Activated CD4-positive, alpha-beta T cell treated with anti-CD3 and anti-CD28 coated beads, Interleukin-2, amount 10 ng/mL, durations not matched to agents 7 days and 5 days (primary cell): ENCODE results near the gene RNF181. TPM values are rescaled to one million over a fixed set of nuclear protein-coding genes. Genes with fewer than 3 reads are reported as not detected.
"Not testable (repeated sequence)": the region's sequence is repeated elsewhere in the genome, so short reads cannot be mapped to it uniquely, and the experiment has no call there.

ENCODE experiments used
- CTCF ChIA-PET: fragments of 350-600 bp; sonication (Branson Sonifier 250); formaldehyde crosslinking; loops from one replicate; lab custom pipeline; 2021; ENCODE audit warnings: antibody characterized with exemption; lab: Charles Lee
- POLR2A ChIA-PET: fragments of 350-600 bp; sonication (Branson Sonifier 250); formaldehyde crosslinking; loops from one replicate; lab custom pipeline; 2021; ENCODE audit warnings: antibody characterized with exemption; lab: Charles Lee
- DNase-seq: peaks from one replicate; pipeline ENCODE4 v3.0.0-alpha.2; 2020
- H3K27ac Mint-ChIP-seq: one replicate; pipeline ENCODE4 v1.8.0; 2021; ENCODE audit warnings: mild to moderate bottlenecking, moderate library complexity, mixed read lengths
- H3K27me3 Mint-ChIP-seq: one replicate; pipeline ENCODE4 v1.8.0; 2021; ENCODE audit warnings: mixed read lengths
- H3K36me3 Mint-ChIP-seq: one replicate; pipeline ENCODE4 v1.8.0; 2021; ENCODE audit warnings: low read depth, mixed read lengths
- H3K4me1 Mint-ChIP-seq: one replicate; pipeline ENCODE4 v1.8.0; 2021; ENCODE audit warnings: mixed read lengths
- H3K4me3 Mint-ChIP-seq: one replicate; pipeline ENCODE4 v1.8.0; 2021; ENCODE audit warnings: mild to moderate bottlenecking, moderate library complexity, mixed read lengths
- H3K9me3 Mint-ChIP-seq: one replicate; pipeline ENCODE4 v1.8.0; 2021; ENCODE audit warnings: mixed read lengths
- total RNA-seq, 2 experiments: library from RNA; stranded (reverse); gene quantifications; one replicate each; pipeline ENCODE4 v1.2.3, GENCODE V29; 2021

Gene RNF181
- total RNA-seq, 2 experiments from 2014 or later: 89.7 to 106 TPM

GRCh38 chr2:85600235-85600575 is 4.7 kb downstream of the RNF181 start:
- no peaks in the 10 kb centered on the region for H3K9me3 Mint-ChIP-seq
- no peak overlapping the region for H3K4me3 Mint-ChIP-seq
- H3K27me3 Mint-ChIP-seq: peaks cover 2% of the 10 kb centered on the region
- H3K4me1 Mint-ChIP-seq: peaks cover 31% of the 10 kb centered on the region
- DNase-seq: no peak
- peaks cover 21% of the 10 kb centered on the region for H3K36me3 Mint-ChIP-seq
- no peak overlapping the region for H3K27ac Mint-ChIP-seq
- ChIA-PET CTCF (interaction anchor here (1.0 to 1.7 kb wide), 4 partner anchors 9 to 181 kb away, joined by 3 to 7 read pairs (median 4); partner anchors contain the start of gene SH2D6), POLR2A (no interaction called here)

GRCh38 chr2:85600951-85601770 is 5.6 kb downstream of the RNF181 start:
- Mint-ChIP-seq H3K27ac (no peak overlapping the region), H3K4me1 (peaks cover 23% of the 10 kb centered on the region), H3K9me3 (no peaks in the 10 kb centered on the region), H3K4me3 (peak overlapping the region; percentile 68), H3K27me3 (peaks cover 2% of the 10 kb centered on the region), H3K36me3 (peaks cover 15% of the 10 kb centered on the region)
- POLR2A ChIA-PET: interaction anchor here (1.3 kb wide), 1 partner anchor 11 kb away, joined by 7 read pairs; the partner anchor contains the start of gene C2orf68
- CTCF ChIA-PET: interaction anchor here (1.5 to 1.6 kb wide), 3 partner anchors 11 to 20 kb away, joined by 3 to 7 read pairs (median 4); partner anchors contain the start of gene C2orf68
- no peak for DNase-seq

GRCh38 chr2:85601771-85602475 is 6.4 kb downstream of the RNF181 start:
- peaks cover 15% of the 10 kb centered on the region for H3K4me1 Mint-ChIP-seq
- CTCF ChIA-PET: interaction anchor here (0.5 to 1.6 kb wide), 4 partner anchors 10 to 417 kb away, joined by 3 to 7 read pairs (median 4); partner anchors contain the start of gene C2orf68
- H3K4me3 Mint-ChIP-seq: peak overlapping the region; percentile 68
- peaks cover 10% of the 10 kb centered on the region for H3K36me3 Mint-ChIP-seq
- H3K27me3 Mint-ChIP-seq: peaks cover 2% of the 10 kb centered on the region
- POLR2A ChIA-PET: interaction anchor here (1.3 kb wide), 1 partner anchor 10 kb away, joined by 7 read pairs; the partner anchor contains the start of gene C2orf68
- H3K27ac Mint-ChIP-seq: peak overlapping the region; percentile 77
- no peaks in the 10 kb centered on the region for H3K9me3 Mint-ChIP-seq
- no peak for DNase-seq

- Mint-ChIP-seq H3K4me3 (peak within 1 kb of the TSS; percentile 78), H3K9me3 (no peaks in the 10 kb centered on the region), H3K27me3 (peaks cover 2% of the 10 kb centered on the region), H3K4me1 (peaks cover 12% of the 10 kb centered on the region), H3K27ac (peak within 1 kb of the TSS; percentile 77), H3K36me3 (peaks cover 6% of the 10 kb centered on the region)
- CTCF ChIA-PET: interaction anchor here (0.5 to 1.6 kb wide), 6 partner anchors 9 to 523 kb away, joined by 3 to 5 read pairs (median 4); partner anchors contain the start of genes C2orf68 and USP39
- POLR2A ChIA-PET: no interaction called here
- DNase-seq: peak; percentile 77
These were observed 7.1 kb downstream of the RNF181 start, which contains the start of gene TMEM150A for GRCh38 chr2:85602476-85603234. TMEM150A (minus strand) TSS chr2:85602698; CDS start chr2:85601948, 750 bp downstream.

- Mint-ChIP-seq H3K4me1 (peaks cover 17% of the 10 kb centered on the region), H3K36me3 (peaks cover 15% of the 10 kb centered on the region)
- H3K27ac Mint-ChIP-seq, DNase-seq, H3K9me3 Mint-ChIP-seq, POLR2A ChIA-PET, H3K27me3 Mint-ChIP-seq, H3K4me3 Mint-ChIP-seq: not testable (repeated sequence)
- CTCF ChIA-PET: interaction anchor here (0.7 to 4.2 kb wide), 6 partner anchors 8 to 184 kb away, joined by 3 to 21 read pairs (median 3); partner anchors contain the start of genes C2orf68 and RNF181
These were observed 8.5 kb downstream of the RNF181 start for GRCh38 chr2:85604133-85604444.

- POLR2A ChIA-PET: no interaction called here
- Mint-ChIP-seq H3K4me1 (peaks cover 19% of the 10 kb centered on the region), H3K36me3 (peaks cover 18% of the 10 kb centered on the region), H3K4me3 (no peak overlapping the region), H3K9me3 (no peaks in the 10 kb centered on the region), H3K27me3 (peaks cover 2% of the 10 kb centered on the region), H3K27ac (no peak overlapping the region)
- DNase-seq: no peak
- CTCF ChIA-PET: interaction anchor here (0.7 to 4.2 kb wide), 6 partner anchors 10 to 185 kb away, joined by 3 to 21 read pairs (median 3); partner anchors contain the start of genes GGCX and RNF181
These were observed 9.2 kb downstream of the RNF181 start for GRCh38 chr2:85604568-85605339.

- ChIA-PET POLR2A (no interaction called here), CTCF (interaction anchor here (1.1 to 4.2 kb wide), 3 partner anchors 11 to 44 kb away, joined by 3 to 21 read pairs (median 3); partner anchors contain the start of genes GGCX and RNF181)
- Mint-ChIP-seq H3K27ac (no peak overlapping the region), H3K27me3 (peaks cover 2% of the 10 kb centered on the region), H3K4me3 (no peak overlapping the region), H3K9me3 (no peaks in the 10 kb centered on the region), H3K4me1 (peaks cover 24% of the 10 kb centered on the region), H3K36me3 (peaks cover 24% of the 10 kb centered on the region)
- no peak for DNase-seq
These were observed 10.0 kb downstream of the RNF181 start for GRCh38 chr2:85605406-85606115.

GRCh38 chr2:85606116-85606455 is 10.5 kb downstream of the RNF181 start:
- CTCF ChIA-PET: interaction anchor here (1.6 to 4.2 kb wide), 2 partner anchors 11 to 45 kb away, joined by 3 to 21 read pairs; partner anchors contain the start of genes GGCX and RNF181
- Mint-ChIP-seq H3K36me3 (peaks cover 24% of the 10 kb centered on the region), H3K4me1 (peaks cover 24% of the 10 kb centered on the region), H3K4me3 (no peak overlapping the region), H3K9me3 (no peaks in the 10 kb centered on the region), H3K27ac (no peak overlapping the region), H3K27me3 (peaks cover 2% of the 10 kb centered on the region)
- DNase-seq: no peak
- POLR2A ChIA-PET: no interaction called here

GRCh38 chr2:85607268-85608215 is 12.0 kb downstream of the RNF181 start:
- no peak overlapping the region for H3K27ac Mint-ChIP-seq
- peaks cover 25% of the 10 kb centered on the region for H3K36me3 Mint-ChIP-seq
- ChIA-PET CTCF (interaction anchor here (0.6 to 4.2 kb wide), 2 partner anchors 13 kb away, joined by 3 to 21 read pairs; partner anchors contain the start of gene RNF181), POLR2A (no interaction called here)
- H3K9me3 Mint-ChIP-seq: no peaks in the 10 kb centered on the region
- no peak for DNase-seq
- H3K4me3 Mint-ChIP-seq: no peak overlapping the region
- peaks cover 2% of the 10 kb centered on the region for H3K27me3 Mint-ChIP-seq
- peaks cover 29% of the 10 kb centered on the region for H3K4me1 Mint-ChIP-seq

GRCh38 chr2:85611217-85611704 is 15.7 kb downstream of the RNF181 start:
- no peak for DNase-seq
- ChIA-PET POLR2A (interaction anchor here (0.7 to 1.0 kb wide), 2 partner anchors 10 to 240 kb away, joined by 4 to 7 read pairs; no protein-coding TSS in a partner anchor), CTCF (interaction anchor here (0.6 to 2.2 kb wide), 9 partner anchors 11 to 591 kb away, joined by 3 to 8 read pairs (median 3); no protein-coding TSS in a partner anchor)
- Mint-ChIP-seq H3K9me3 (no peaks in the 10 kb centered on the region), H3K4me1 (peaks cover 33% of the 10 kb centered on the region), H3K27me3 (no peaks in the 10 kb centered on the region), H3K27ac (peak overlapping the region; percentile 91), H3K4me3 (peak overlapping the region; percentile 90), H3K36me3 (peaks cover 29% of the 10 kb centered on the region)
